ENCODE results near the gene TCF7L2.

TCF7L2 gene

GRCh38 chr10:113066561-113067312 is 116.7 kb downstream of the TCF7L2 start:
- DNase-seq (ENCODE audit: low spot score): no peak
- in situ Hi-C loops (cut with MboI; ENCODE audit: low pct_unique_long_range_greater_than_20kb, low sequenced_read_pairs, unreplicated experiment): no loop called here
- TF ChIP-seq CTCF (IDR thresholded peaks at IDR 0.05; ENCODE audit: extremely low read depth, insufficient read depth, missing control alignments): no peak

- in situ Hi-C loops (cut with MboI; ENCODE audit: low pct_unique_long_range_greater_than_20kb, low sequenced_read_pairs, unreplicated experiment): no loop called here
- no peak for DNase-seq (ENCODE audit: low spot score)
- no peak for TF ChIP-seq CTCF (IDR thresholded peaks at IDR 0.05; ENCODE audit: extremely low read depth, insufficient read depth, missing control alignments)
Observed at GRCh38 chr10:113067501-113067900, 117.5 kb downstream of the TCF7L2 start.

GRCh38 chr10:113068178-113068890 is 118.3 kb downstream of the TCF7L2 start:
- TF ChIP-seq CTCF (IDR thresholded peaks at IDR 0.05; ENCODE audit: extremely low read depth, insufficient read depth, missing control alignments): no peak
- no peak for DNase-seq (ENCODE audit: low spot score)
- in situ Hi-C loops (cut with MboI; ENCODE audit: low pct_unique_long_range_greater_than_20kb, low sequenced_read_pairs, unreplicated experiment): no loop called here

- in situ Hi-C loops (cut with MboI; ENCODE audit: low pct_unique_long_range_greater_than_20kb, low sequenced_read_pairs, unreplicated experiment): no loop called here
- no peak for TF ChIP-seq CTCF (IDR thresholded peaks at IDR 0.05; ENCODE audit: extremely low read depth, insufficient read depth, missing control alignments)
- DNase-seq (ENCODE audit: low spot score): no peak
Observed at GRCh38 chr10:113069595-113069994, 119.5 kb downstream of the TCF7L2 start.

- no peak for TF ChIP-seq CTCF (IDR thresholded peaks at IDR 0.05; ENCODE audit: extremely low read depth, insufficient read depth, missing control alignments)
- in situ Hi-C loops (cut with MboI; ENCODE audit: low pct_unique_long_range_greater_than_20kb, low sequenced_read_pairs, unreplicated experiment): no loop called here
- DNase-seq (ENCODE audit: low spot score): no peak
Observed at GRCh38 chr10:113071446-113071845, 121.4 kb downstream of the TCF7L2 start.

GRCh38 chr10:113073549-113074189 is 123.6 kb downstream of the TCF7L2 start:
- no peak for TF ChIP-seq CTCF (IDR thresholded peaks at IDR 0.05; ENCODE audit: extremely low read depth, insufficient read depth, missing control alignments)
- no peak for DNase-seq (ENCODE audit: low spot score)
- in situ Hi-C loops (cut with MboI; ENCODE audit: low pct_unique_long_range_greater_than_20kb, low sequenced_read_pairs, unreplicated experiment): no loop called here

All from GM13977 (cell line).